ENCODE results near the gene ASCC1.

DNA sequence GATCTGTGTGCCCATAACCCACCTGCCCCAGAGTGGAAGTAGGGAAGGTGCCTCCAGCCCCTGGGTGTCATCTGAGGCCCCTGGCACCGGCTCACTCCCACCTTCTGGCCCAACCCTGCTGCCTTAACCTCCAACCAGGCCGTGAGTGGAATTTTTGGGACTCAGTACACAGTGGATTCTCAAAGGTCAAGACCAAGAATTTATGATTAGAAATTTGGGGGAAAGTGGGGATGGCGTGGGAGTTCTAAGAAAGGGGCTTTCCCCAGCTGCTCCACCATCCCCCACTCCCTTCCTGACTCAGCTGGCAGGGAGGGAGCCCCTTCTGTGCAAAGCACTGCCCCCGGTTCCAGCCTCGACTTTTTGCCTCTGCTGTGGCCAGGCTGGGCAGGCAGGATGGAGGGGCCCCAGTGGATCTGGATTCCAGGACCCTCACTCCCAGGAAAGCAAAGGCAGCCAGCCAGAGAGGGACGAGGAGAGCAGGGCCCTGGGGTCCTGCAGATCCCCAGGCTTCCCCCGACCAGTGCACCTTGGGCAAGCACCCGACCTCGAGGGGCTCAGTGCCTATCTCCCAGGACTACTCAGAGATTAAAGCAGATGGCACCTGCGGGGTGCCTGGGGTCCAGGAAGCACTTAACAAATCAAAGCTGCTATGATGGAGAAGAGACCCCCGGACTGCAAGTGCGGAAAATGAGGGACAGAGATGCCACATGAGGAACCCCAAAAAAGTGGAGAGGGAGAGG lies 140.5 kb downstream of the ASCC1 start:
- TF ChIP-seq CTCF (IDR thresholded peaks at IDR 0.05) (no peak), EZH2 (IDR thresholded peaks at IDR 0.05) (no peak), EZH2phosphoT487 (IDR thresholded peaks at IDR 0.05) (no peak)

Data from neural progenitor cell (in vitro differentiated cells).